ENCODE data around the gene ZSCAN10. TPM values are rescaled to one million over a fixed set of nuclear protein-coding genes. Genes with fewer than 3 reads are reported as not detected.

The ZSCAN10 gene
- total RNA-seq, 1 donor from 2014 or later: 0.74 TPM

DNA sequence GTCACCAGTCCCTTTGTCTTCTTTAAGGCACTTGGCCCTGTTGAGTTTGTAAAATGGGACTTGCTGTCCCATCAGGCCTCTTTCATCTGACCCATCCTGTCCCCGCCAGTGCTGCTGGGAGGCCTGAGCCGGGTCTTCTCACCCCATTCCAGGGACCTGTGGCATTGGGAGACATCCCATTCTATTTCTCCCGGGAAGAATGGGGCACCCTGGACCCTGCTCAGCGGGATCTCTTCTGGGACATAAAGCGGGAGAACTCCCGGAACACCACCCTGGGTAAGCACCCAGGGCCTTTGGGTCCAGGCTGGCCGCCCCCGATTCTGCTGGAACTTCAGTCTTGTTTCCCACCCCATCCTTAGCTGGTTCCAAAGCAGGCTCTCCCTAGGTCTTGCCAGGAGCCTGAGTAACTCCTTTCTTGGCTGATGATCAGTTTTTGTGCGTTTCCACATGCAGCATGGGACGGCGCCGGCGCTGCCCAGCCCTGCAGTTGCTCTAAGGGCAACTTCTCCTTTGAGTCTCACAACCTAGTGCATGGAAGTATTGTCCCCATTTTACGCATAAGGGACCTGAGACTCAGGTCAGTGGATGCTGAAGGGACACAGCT lies 39.8 kb upstream of the ZSCAN10 start:
- Mint-ChIP-seq H3K27ac (ENCODE audit: unreplicated experiment) (peak overlapping the region; percentile 48), H3K27me3 (ENCODE audit: unreplicated experiment) (peaks cover 18% of the 10 kb centered on the region), H3K9me3 (ENCODE audit: unreplicated experiment) (peaks cover 7% of the 10 kb centered on the region), H3K4me3 (ENCODE audit: unreplicated experiment) (no peak overlapping the region), H3K4me1 (ENCODE audit: low read depth, unreplicated experiment) (peaks cover 12% of the 10 kb centered on the region), H3K36me3 (ENCODE audit: unreplicated experiment) (peaks cover 6% of the 10 kb centered on the region)
- DNase-seq: no peak
- no peak for TF ChIP-seq CTCF (IDR thresholded peaks at IDR 0.05; ENCODE audit: partially characterized antibody, unreplicated experiment)

GRCh38 chr16:3138342-3138741 lies 39.2 kb upstream of the ZSCAN10 start:
- Mint-ChIP-seq H3K27me3 (ENCODE audit: unreplicated experiment) (peaks cover 17% of the 10 kb centered on the region), H3K36me3 (ENCODE audit: unreplicated experiment) (peaks cover 6% of the 10 kb centered on the region), H3K9me3 (ENCODE audit: unreplicated experiment) (peaks cover 4% of the 10 kb centered on the region), H3K4me1 (ENCODE audit: low read depth, unreplicated experiment) (peaks cover 8% of the 10 kb centered on the region), H3K27ac (ENCODE audit: unreplicated experiment) (no peak overlapping the region), H3K4me3 (ENCODE audit: unreplicated experiment) (no peak overlapping the region)
- DNase-seq: no peak
- no peak for TF ChIP-seq CTCF (IDR thresholded peaks at IDR 0.05; ENCODE audit: partially characterized antibody, unreplicated experiment)

DNA sequence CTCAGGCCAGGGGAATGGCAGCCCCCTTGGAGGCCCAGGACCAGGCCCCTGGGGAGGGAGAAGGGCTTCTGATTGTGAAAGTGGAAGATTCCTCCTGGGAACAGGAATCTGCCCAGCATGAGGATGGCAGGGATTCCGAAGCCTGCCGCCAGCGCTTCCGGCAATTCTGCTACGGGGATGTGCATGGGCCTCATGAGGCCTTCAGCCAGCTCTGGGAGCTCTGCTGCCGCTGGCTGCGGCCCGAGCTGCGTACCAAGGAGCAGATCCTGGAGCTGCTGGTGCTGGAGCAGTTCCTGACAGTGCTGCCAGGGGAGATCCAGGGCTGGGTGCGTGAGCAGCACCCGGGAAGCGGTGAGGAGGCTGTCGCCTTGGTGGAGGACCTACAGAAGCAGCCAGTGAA lies 38.2 kb upstream of the ZSCAN10 start:
- no peak for DNase-seq
- Mint-ChIP-seq H3K4me1 (ENCODE audit: low read depth, unreplicated experiment) (peaks cover 9% of the 10 kb centered on the region), H3K4me3 (ENCODE audit: unreplicated experiment) (peak overlapping the region; percentile 49), H3K27me3 (ENCODE audit: unreplicated experiment) (peaks cover 14% of the 10 kb centered on the region), H3K9me3 (ENCODE audit: unreplicated experiment) (peaks cover 5% of the 10 kb centered on the region), H3K27ac (ENCODE audit: unreplicated experiment) (no peak overlapping the region), H3K36me3 (ENCODE audit: unreplicated experiment) (peaks cover 3% of the 10 kb centered on the region)
- TF ChIP-seq CTCF (IDR thresholded peaks at IDR 0.05; ENCODE audit: partially characterized antibody, unreplicated experiment): no peak

GRCh38 chr16:3135126-3135715 lies 36.1 kb upstream of the ZSCAN10 start:
- Mint-ChIP-seq H3K9me3 (ENCODE audit: unreplicated experiment) (peaks cover 5% of the 10 kb centered on the region), H3K27me3 (ENCODE audit: unreplicated experiment) (peaks cover 11% of the 10 kb centered on the region), H3K27ac (ENCODE audit: unreplicated experiment) (peak overlapping the region; percentile 90), H3K36me3 (ENCODE audit: unreplicated experiment) (no peaks in the 10 kb centered on the region), H3K4me3 (ENCODE audit: unreplicated experiment) (peak overlapping the region; percentile 91), H3K4me1 (ENCODE audit: low read depth, unreplicated experiment) (peaks cover 9% of the 10 kb centered on the region)
- TF ChIP-seq CTCF (IDR thresholded peaks at IDR 0.05; ENCODE audit: partially characterized antibody, unreplicated experiment): no peak
- no peak for DNase-seq
